Breast epithelium (tissue), 4 donors: ENCODE data around the gene MCM7. TPM values are rescaled to one million over a fixed set of nuclear protein-coding genes. Genes with fewer than 3 reads are reported as not detected.

ENCODE experiments used
- DNase-seq, 2 donors: peaks; one replicate each; pipeline ENCODE4 v3.0.0-alpha.2; 2019; ENCODE audit warnings: low spot score in 2 of 2
- H3K27ac ChIP-seq, 2 donors: fragments of 200-600 bp; sonication (generic) in 1 of 2; one replicate each; pipeline ENCODE4 v1.5.1; 2016 to 2019; ENCODE audit warnings: mild to moderate bottlenecking in 1 of 2
- H3K27me3 ChIP-seq, 2 donors: fragments of 200-600 bp; sonication (generic) in 1 of 2; one replicate each; pipeline versions ENCODE4 v1.5.1 to v1.6.0; 2017 to 2019; ENCODE audit warnings: control low read depth in 1 of 2, mild to moderate bottlenecking in 1 of 2
- H3K36me3 ChIP-seq: fragments of 200-600 bp; one replicate; pipeline ENCODE4 v1.5.1; 2019
- H3K4me1 ChIP-seq, 2 donors: fragments of 200-600 bp; sonication (generic); one replicate each; pipeline ENCODE4 v1.5.1; 2016 to 2019; ENCODE audit warnings: control low read depth in 1 of 2
- H3K4me3 ChIP-seq, 3 donors: fragments of 200-600 bp; sonication (generic); 1 replicate in 2 of 3; 2 replicates in 1 of 3; pipeline ENCODE4 v1.5.1; 2016 to 2019; ENCODE audit warnings: mild to moderate bottlenecking in 3 of 3, moderate library complexity in 2 of 3
- H3K9me3 ChIP-seq, 2 donors: fragments of 200-600 bp; sonication (generic) in 1 of 2; one replicate each; pipeline ENCODE4 v1.5.1; 2016 to 2019; ENCODE audit warnings: control low read depth in 1 of 2
- POLR2A ChIP-seq: fragments of 450-650 bp; IDR thresholded peaks from one replicate; pipeline ENCODE4 v1.6.1; 2016; ENCODE audit warnings: antibody characterized with exemption, mild to moderate bottlenecking, moderate library complexity
- POLR2AphosphoS5 ChIP-seq, 3 donors: sonication (generic); formaldehyde crosslinking; IDR thresholded peaks; one replicate each; pipeline ENCODE4 v1.6.1; 2017; ENCODE audit warnings: antibody characterized with exemption in 3 of 3
- intact Hi-C: fragments of 100-400 bp; cut with DNase I; formaldehyde crosslinking; loops from one replicate; pipeline ENCODE4 v1.15.1; 2023; ENCODE audit warnings: low total_unique reads
- total RNA-seq, 3 donors: library from RNA; depleted of rRNA; stranded (reverse); fragments of >200 nt; gene quantifications; one replicate each; pipeline ENCODE4 v1.1.0, GENCODE V29; 2016
- TF ChIP-seq, protein P1 (sequence below), 3 donors: fragments of 450-650 bp; IDR thresholded peaks; one replicate each; pipeline ENCODE4 v1.5.1; 2016 to 2017; ENCODE audit warnings: antibody characterized with exemption in 3 of 3, mild to moderate bottlenecking in 3 of 3, moderate library complexity in 3 of 3

The MCM7 gene
- total RNA-seq, 3 donors from 2014 or later, result 46.9 to 51.7 (median 50.1) TPM

DNA sequence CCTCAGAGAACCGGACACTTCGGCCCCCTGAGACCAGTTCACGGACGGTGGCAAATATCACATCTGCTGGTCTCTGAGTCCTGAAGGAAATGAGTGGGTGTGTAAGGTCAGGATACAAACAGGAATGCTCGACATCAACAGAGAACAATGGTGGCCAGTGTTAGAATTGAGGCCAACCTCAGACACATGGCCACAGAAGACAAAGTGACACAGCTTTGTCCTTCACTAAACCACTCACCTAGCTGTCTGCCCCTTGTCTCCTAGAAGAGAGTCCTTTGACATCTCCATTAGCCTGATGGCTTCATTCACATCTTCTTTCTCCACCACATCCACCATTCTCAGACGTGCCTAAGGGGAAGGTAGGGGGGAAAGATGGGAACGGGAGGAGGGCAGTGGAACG, 8.1 kb downstream of the MCM7 start:
- Histone ChIP-seq H3K27me3 (no peaks in the 10 kb centered on the region), H3K4me1 (peaks cover 0 to 3% of the 10 kb centered on the region in 2 donors), H3K27ac (peak overlapping the region; percentile 11 to 25), H3K9me3 (no peaks in the 10 kb centered on the region), H3K4me3 (no peak overlapping the region), H3K36me3 (peaks cover 9% of the 10 kb centered on the region)
- DNase-seq, result no peak
- intact Hi-C loops, result no loop called here
- no peak for TF ChIP-seq POLR2A
- TF ChIP-seq, protein P1, sequence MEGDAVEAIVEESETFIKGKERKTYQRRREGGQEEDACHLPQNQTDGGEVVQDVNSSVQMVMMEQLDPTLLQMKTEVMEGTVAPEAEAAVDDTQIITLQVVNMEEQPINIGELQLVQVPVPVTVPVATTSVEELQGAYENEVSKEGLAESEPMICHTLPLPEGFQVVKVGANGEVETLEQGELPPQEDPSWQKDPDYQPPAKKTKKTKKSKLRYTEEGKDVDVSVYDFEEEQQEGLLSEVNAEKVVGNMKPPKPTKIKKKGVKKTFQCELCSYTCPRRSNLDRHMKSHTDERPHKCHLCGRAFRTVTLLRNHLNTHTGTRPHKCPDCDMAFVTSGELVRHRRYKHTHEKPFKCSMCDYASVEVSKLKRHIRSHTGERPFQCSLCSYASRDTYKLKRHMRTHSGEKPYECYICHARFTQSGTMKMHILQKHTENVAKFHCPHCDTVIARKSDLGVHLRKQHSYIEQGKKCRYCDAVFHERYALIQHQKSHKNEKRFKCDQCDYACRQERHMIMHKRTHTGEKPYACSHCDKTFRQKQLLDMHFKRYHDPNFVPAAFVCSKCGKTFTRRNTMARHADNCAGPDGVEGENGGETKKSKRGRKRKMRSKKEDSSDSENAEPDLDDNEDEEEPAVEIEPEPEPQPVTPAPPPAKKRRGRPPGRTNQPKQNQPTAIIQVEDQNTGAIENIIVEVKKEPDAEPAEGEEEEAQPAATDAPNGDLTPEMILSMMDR (IDR thresholded peaks at IDR 0.05), result no peak
- TF ChIP-seq POLR2AphosphoS5 (IDR thresholded peaks at IDR 0.05), result no peak

DNA sequence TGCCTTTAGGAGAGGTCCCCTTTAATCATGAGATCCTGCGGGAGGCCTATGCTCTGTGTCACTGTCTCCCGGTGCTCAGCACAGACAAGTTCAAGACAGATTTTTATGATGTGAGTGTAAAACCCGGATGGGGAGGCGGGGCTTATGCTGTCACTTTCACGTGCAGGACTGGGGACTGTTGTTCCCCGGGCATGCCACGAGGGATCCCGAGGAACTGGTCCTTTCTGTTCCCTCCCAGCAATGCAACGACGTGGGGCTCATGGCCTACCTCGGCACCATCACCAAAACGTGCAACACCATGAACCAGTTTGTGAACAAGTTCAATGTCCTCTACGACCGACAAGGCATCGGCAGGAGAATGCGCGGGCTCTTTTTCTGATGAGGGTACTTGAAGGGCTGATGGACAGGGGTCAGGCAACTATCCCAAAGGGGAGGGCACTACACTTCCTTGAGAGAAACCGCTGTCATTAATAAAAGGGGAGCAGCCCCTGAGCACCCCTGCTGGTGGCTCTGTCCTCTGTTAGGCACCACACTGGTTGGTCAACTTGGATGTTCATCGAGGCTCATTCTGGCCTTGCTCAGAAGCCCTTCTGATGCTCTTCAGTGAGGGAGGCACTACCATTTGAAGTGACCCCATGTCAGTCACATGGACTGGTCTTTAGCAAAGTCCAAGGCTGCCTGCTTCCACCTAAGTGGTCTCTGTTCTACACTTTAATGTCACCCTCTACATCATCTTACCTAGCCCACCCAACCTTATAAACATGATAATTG, 9.6 kb downstream of the MCM7 start:
- DNase-seq, result no peak
- peaks cover 9% of the 10 kb centered on the region for H3K36me3 ChIP-seq
- H3K27me3 ChIP-seq, result no peaks in the 10 kb centered on the region
- intact Hi-C loops, result no loop called here
- peaks cover 0 to 3% of the 10 kb centered on the region in 2 donors for H3K4me1 ChIP-seq
- H3K9me3 ChIP-seq, result no peaks in the 10 kb centered on the region
- TF ChIP-seq, protein P1 (IDR thresholded peaks at IDR 0.05), result no peak
- no peak for TF ChIP-seq POLR2A
- TF ChIP-seq POLR2AphosphoS5 (IDR thresholded peaks at IDR 0.05), result no peak
- H3K4me3 ChIP-seq, result no peak overlapping the region
- no peak overlapping the region for H3K27ac ChIP-seq

DNA sequence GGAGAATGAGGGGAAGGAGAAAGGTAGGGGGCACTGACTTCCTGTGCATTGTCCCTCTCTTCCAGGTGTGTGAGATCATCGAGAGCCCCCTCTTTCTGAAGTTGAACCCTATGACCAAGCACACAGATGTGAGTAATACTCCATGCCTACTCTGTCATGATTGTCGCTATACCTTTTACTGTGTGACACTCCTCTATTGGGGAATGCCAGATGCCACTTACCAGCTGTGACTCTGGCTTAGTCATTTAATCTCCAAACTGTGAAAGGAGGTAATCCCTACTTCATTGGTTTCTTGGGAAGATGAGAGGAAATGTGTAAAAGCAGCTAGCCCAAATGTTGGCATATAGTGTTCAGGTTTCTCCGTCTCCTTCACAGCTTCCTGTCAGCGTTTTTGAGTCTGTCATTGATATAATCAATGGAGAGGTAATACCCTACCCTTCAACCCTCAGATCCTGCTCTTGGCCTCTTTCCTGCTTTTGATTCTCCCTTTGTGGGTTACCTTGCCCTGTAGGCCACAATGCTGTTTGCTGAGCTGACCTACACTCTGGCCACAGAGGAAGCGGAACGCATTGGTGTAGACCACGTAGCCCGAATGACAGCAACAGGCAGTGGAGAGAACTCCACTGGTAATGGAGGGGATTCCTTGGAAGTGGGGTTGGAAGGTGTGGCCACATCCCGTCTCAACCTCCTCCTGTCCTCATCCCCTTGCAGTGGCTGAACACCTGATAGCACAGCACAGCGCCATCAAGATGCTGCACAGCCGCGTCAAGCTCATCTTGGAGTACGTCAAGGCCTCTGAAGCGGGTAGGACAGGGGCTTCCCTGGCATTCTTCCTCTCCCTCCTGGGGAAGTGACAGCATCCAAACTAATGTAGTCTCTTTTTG, 10.4 kb downstream of the MCM7 start:
- no peak for DNase-seq
- H3K9me3 ChIP-seq, result no peaks in the 10 kb centered on the region
- no peak overlapping the region for H3K27ac ChIP-seq
- no peak overlapping the region for H3K4me3 ChIP-seq
- TF ChIP-seq POLR2AphosphoS5 (IDR thresholded peaks at IDR 0.05) (no peak), POLR2A (no peak)
- TF ChIP-seq, protein P1 (IDR thresholded peaks at IDR 0.05), result no peak
- no peaks in the 10 kb centered on the region for H3K27me3 ChIP-seq
- H3K4me1 ChIP-seq, result peaks cover 0 to 3% of the 10 kb centered on the region in 2 donors
- intact Hi-C loops, result no loop called here
- peaks cover 9% of the 10 kb centered on the region for H3K36me3 ChIP-seq

DNA sequence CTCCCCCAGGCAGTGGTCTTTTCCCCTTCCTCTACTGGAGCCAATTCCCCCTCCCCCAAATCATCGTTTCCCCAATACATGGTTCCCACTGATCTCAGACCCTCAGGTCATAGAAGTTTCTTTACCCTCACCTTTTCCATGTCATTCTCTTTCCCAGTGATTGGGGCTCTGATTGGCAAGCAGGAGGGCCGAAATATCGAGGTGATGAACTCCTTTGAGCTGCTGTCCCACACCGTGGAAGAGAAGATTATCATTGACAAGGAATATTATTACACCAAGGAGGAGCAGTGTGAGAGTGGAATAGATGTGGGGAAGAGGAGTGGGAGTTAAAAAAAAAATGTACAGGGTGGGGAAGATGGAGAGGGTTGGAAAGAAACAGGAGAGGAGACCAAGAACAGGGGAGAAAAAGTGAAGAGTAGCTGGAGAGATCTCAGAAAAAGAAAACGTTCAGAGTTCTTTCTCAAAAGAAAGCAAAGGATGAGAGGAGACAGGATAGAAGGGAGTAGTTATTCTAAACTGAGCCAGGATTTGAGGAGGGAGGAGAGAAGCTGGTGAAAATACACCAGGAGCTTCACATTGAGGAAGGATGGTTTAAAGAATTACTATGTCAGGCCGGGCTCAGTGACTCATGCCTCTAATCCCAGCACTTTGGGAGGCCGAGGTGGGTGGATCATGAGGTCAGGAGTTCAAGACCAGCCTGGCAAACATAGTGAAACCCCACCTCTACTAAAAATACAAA, 11.6 kb downstream of the MCM7 start:
- peak overlapping the region; percentile 88 to 90 for H3K27ac ChIP-seq
- H3K4me1 ChIP-seq, result peaks cover 0 to 3% of the 10 kb centered on the region in 2 donors
- H3K27me3 ChIP-seq, result no peaks in the 10 kb centered on the region
- peak overlapping the region; percentile 57 to 87 (median 78) for H3K4me3 ChIP-seq
- peaks cover 9% of the 10 kb centered on the region for H3K36me3 ChIP-seq
- TF ChIP-seq POLR2AphosphoS5 (IDR thresholded peaks at IDR 0.05), result no peak
- TF ChIP-seq, protein P1 (IDR thresholded peaks at IDR 0.05), result no peak
- TF ChIP-seq POLR2A, result no peak
- DNase-seq, result no peak
- intact Hi-C loops, result loop anchor here (10.0 kb wide), 2 partner anchors 55 to 75 kb away; partner anchors contain the start of genes LAMTOR4 and ZKSCAN1
- H3K9me3 ChIP-seq, result no peaks in the 10 kb centered on the region
